Neural progenitor cell (in vitro differentiated cells): ENCODE data around the gene IL1RAPL1. TPM values are rescaled to one million over a fixed set of nuclear protein-coding genes. Genes with fewer than 3 reads are reported as not detected.

Experiments used
- DNase-seq: peaks from one replicate; pipeline ENCODE4 v3.0.0-alpha.2; 2016; ENCODE audit warnings: low spot score
- H2AFZ ChIP-seq: fragments of 200-600 bp; sonication (generic); replicated peaks from 2 replicates; pipeline ENCODE4 v1.6.1; 2016; ENCODE audit warnings: antibody characterized with exemption
- H3F3A ChIP-seq: fragments of 200-600 bp; sonication (generic); 2 replicates; pipeline ENCODE4 v1.6.1; 2016; ENCODE audit warnings: antibody characterized with exemption, low read depth
- H3K27ac ChIP-seq: fragments of 200-600 bp; sonication (generic); 2 replicates; pipeline ENCODE4 v1.5.1; 2016; ENCODE audit warnings: mild to moderate bottlenecking
- H3K27me3 ChIP-seq: fragments of 200-600 bp; sonication (generic); 2 replicates; pipeline ENCODE4 v1.6.1; 2016; ENCODE audit warnings: mild to moderate bottlenecking, moderate library complexity
- H3K36me3 ChIP-seq: fragments of 200-600 bp; sonication (generic); 2 replicates; pipeline ENCODE4 v1.5.1; 2016
- H3K4me1 ChIP-seq: fragments of 200-600 bp; sonication (generic); 2 replicates; pipeline ENCODE4 v1.6.1; 2016; ENCODE audit warnings: mixed run types
- H3K4me2 ChIP-seq: fragments of 200-600 bp; sonication (generic); 2 replicates; pipeline ENCODE4 v1.6.1; 2016
- H3K4me3 ChIP-seq: fragments of 200-600 bp; sonication (generic); 2 replicates; pipeline ENCODE4 v1.5.1; 2016
- H3K79me2 ChIP-seq: fragments of 200-600 bp; sonication (generic); 2 replicates; pipeline ENCODE4 v1.6.1; 2016; ENCODE audit warnings: low read depth
- H3K9ac ChIP-seq: fragments of 200-600 bp; sonication (generic); 2 replicates; pipeline ENCODE4 v1.6.1; 2016
- H3K9me3 ChIP-seq: fragments of 200-600 bp; sonication (generic); 2 replicates; pipeline ENCODE4 v1.5.1; 2016; ENCODE audit warnings: low read depth
- H4K20me1 ChIP-seq: fragments of 200-600 bp; sonication (generic); 2 replicates; pipeline ENCODE4 v1.6.1; 2016; ENCODE audit warnings: low read depth
- H3K27ac Mint-ChIP-seq: 3 replicates; pipeline ENCODE4 v1.8.0; 2021; ENCODE audit warnings: mixed read lengths
- H3K27me3 Mint-ChIP-seq: 2 replicates; pipeline ENCODE4 v1.8.0; 2022; ENCODE audit warnings: low read depth, mild to moderate bottlenecking, inconsistent platforms, moderate library complexity, mixed read lengths; ENCODE audit not compliant: insufficient read depth
- H3K36me3 Mint-ChIP-seq: 3 replicates; pipeline ENCODE4 v1.8.0; 2021; ENCODE audit warnings: mixed read lengths
- H3K4me1 Mint-ChIP-seq: 3 replicates; pipeline ENCODE4 v1.8.0; 2021; ENCODE audit warnings: mixed read lengths
- H3K4me3 Mint-ChIP-seq: 3 replicates; pipeline ENCODE4 v1.8.0; 2021; ENCODE audit warnings: mild to moderate bottlenecking, moderate library complexity, mixed read lengths
- H3K9me3 Mint-ChIP-seq: 3 replicates; pipeline ENCODE4 v1.8.0; 2020; ENCODE audit warnings: mixed read lengths
- CTCF ChIP-seq: fragments of 200-600 bp; sonication (generic); IDR thresholded peaks from 2 replicates; pipeline ENCODE4 v1.5.1; 2017; ENCODE audit warnings: antibody characterized with exemption, mild to moderate bottlenecking
- EZH2 ChIP-seq: fragments of 200-600 bp; sonication (generic); IDR thresholded peaks from 2 replicates; pipeline ENCODE4 v1.6.1; 2017; ENCODE audit warnings: antibody characterized with exemption, mild to moderate bottlenecking, moderate library complexity
- EZH2phosphoT487 ChIP-seq: fragments of 200-600 bp; sonication (generic); IDR thresholded peaks from 2 replicates; pipeline ENCODE4 v1.6.1; 2017; ENCODE audit warnings: antibody characterized with exemption
- total RNA-seq: library from RNA; depleted of rRNA; stranded (reverse); fragments of >200 nt; gene quantifications from 2 replicates; pipeline ENCODE4 v1.2.3, GENCODE V29; 2015; ENCODE audit warnings: low replicate concordance

IL1RAPL1 gene
- total RNA-seq, 1 donor from 2014 or later: 13.4 TPM

DNA sequence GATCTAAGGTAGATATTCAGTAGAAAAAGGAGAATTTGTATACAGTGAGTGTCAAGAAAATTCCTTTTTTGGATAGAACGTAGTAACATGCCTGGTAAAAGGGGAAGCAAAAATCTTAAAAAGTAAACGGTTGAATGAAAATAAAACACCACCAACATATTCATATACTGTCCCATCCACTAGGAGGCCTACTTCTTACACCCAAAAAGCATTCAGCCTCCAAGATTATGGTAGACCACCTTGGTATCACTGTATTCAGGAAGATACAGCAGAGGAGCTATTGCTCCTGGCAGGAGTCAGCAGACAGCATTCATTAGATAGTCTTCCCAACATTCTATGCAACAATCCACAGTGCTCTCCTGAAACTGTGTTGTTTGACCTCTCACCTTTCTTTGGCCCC lies 1353.5 kb downstream of the IL1RAPL1 start:
- H3K27ac Mint-ChIP-seq: no peak overlapping the region

DNA sequence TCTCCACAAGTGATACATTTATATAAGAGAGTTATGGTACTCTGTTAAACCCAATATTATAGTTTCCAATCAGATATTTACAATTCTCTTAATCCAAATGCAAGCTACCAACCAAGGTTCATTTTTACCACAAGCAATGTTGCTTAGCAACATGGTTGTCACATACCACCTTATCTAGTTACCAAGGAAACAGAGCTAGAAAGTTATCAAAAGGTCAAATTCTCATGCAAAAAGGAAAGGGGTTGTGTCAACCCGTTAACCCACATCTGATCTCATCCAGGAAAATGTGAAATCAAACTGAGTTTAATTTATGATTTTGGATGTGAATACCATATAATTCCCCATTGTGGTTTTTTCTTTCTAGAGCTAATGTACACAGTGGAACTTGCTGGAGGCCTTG lies 1354.0 kb downstream of the IL1RAPL1 start:
- H3K4me3 Mint-ChIP-seq: no peak overlapping the region
- H3K36me3 Mint-ChIP-seq: no peaks in the 10 kb centered on the region
- no peaks in the 10 kb centered on the region for H3K27me3 Mint-ChIP-seq
- H3K4me3 ChIP-seq: no peak overlapping the region
- H3K79me2 ChIP-seq: no peaks in the 10 kb centered on the region
- no peaks in the 10 kb centered on the region for H3F3A ChIP-seq
- H3K4me1 Mint-ChIP-seq: peaks cover 22% of the 10 kb centered on the region
- no peaks in the 10 kb centered on the region for H3K27me3 ChIP-seq
- H3K4me2 ChIP-seq: no peak overlapping the region
- H3K27ac Mint-ChIP-seq: no peak overlapping the region
- no peaks in the 10 kb centered on the region for H4K20me1 ChIP-seq
- TF ChIP-seq EZH2 (no peak), EZH2phosphoT487 (no peak), CTCF (no peak)
- H3K9me3 Mint-ChIP-seq: peaks cover 2% of the 10 kb centered on the region
- no peak overlapping the region for H3K9ac ChIP-seq
- no peak for DNase-seq
- no peaks in the 10 kb centered on the region for H3K9me3 ChIP-seq
- peaks cover 11% of the 10 kb centered on the region for H3K4me1 ChIP-seq
- no peaks in the 10 kb centered on the region for H3K36me3 ChIP-seq
- H3K27ac ChIP-seq: no peak overlapping the region
- no peak overlapping the region for H2AFZ ChIP-seq

More for the DNA sequence above, 1353.5 kb downstream of the IL1RAPL1 start:
- peaks cover 26% of the 10 kb centered on the region for H3K4me1 Mint-ChIP-seq
- no peak for TF ChIP-seq EZH2phosphoT487
- TF ChIP-seq CTCF: no peak
- no peak for TF ChIP-seq EZH2
- Histone ChIP-seq H3K27ac (no peak overlapping the region), H3K9me3 (no peaks in the 10 kb centered on the region), H3F3A (no peaks in the 10 kb centered on the region), H2AFZ (no peak overlapping the region), H3K4me1 (peaks cover 16% of the 10 kb centered on the region), H4K20me1 (no peaks in the 10 kb centered on the region), H3K4me2 (no peak overlapping the region), H3K4me3 (no peak overlapping the region), H3K36me3 (no peaks in the 10 kb centered on the region), H3K27me3 (no peaks in the 10 kb centered on the region), H3K9ac (no peak overlapping the region), H3K79me2 (no peaks in the 10 kb centered on the region)
- DNase-seq: no peak
- H3K4me3 Mint-ChIP-seq: no peak overlapping the region
- H3K9me3 Mint-ChIP-seq: peaks cover 2% of the 10 kb centered on the region
- H3K27me3 Mint-ChIP-seq: no peaks in the 10 kb centered on the region
- no peaks in the 10 kb centered on the region for H3K36me3 Mint-ChIP-seq

- Mint-ChIP-seq H3K27me3 (no peaks in the 10 kb centered on the region), H3K36me3 (no peaks in the 10 kb centered on the region), H3K27ac (no peak overlapping the region), H3K9me3 (peaks cover 2% of the 10 kb centered on the region), H3K4me1 (no peaks in the 10 kb centered on the region), H3K4me3 (no peak overlapping the region)
- H3K79me2 ChIP-seq: no peaks in the 10 kb centered on the region
- no peaks in the 10 kb centered on the region for H3K36me3 ChIP-seq
- no peaks in the 10 kb centered on the region for H3K4me1 ChIP-seq
- no peaks in the 10 kb centered on the region for H3K9me3 ChIP-seq
- DNase-seq: no peak
- H3K4me3 ChIP-seq: no peak overlapping the region
- no peaks in the 10 kb centered on the region for H3F3A ChIP-seq
- no peaks in the 10 kb centered on the region for H3K27me3 ChIP-seq
- no peak overlapping the region for H3K9ac ChIP-seq
- no peak overlapping the region for H3K4me2 ChIP-seq
- TF ChIP-seq EZH2 (no peak), CTCF (no peak), EZH2phosphoT487 (no peak)
- H2AFZ ChIP-seq: no peak overlapping the region
- H4K20me1 ChIP-seq: no peaks in the 10 kb centered on the region
- no peak overlapping the region for H3K27ac ChIP-seq
Measured at GRCh38 chrX:29947225-29947624, 1360.0 kb downstream of the IL1RAPL1 start.
